IMR-90 (cell line): ENCODE results near the gene EFHC1. TPM values are rescaled to one million over a fixed set of nuclear protein-coding genes. Genes with fewer than 3 reads are reported as not detected.
A peak's percentile ranks its signal among the peaks of the same experiment; 100 is the strongest.

Experiments used
- ATAC-seq: fragments of 200-7000 bp; cut with Tn5 transposase; 2 replicates; pipeline ENCODE4 v1.9.1; 2020; ENCODE audit warnings: low read depth, mild to moderate bottlenecking, moderate library complexity
- BruUV-seq: library from RNA; stranded (reverse); fragments of 400-500 nt; replicated peaks from 2 replicates; lab custom pipeline; 2021; lab: Mats Ljungman, UMichigan
- CTCF ChIA-PET: fragments of 300-600 bp; formaldehyde crosslinking; extraction: SDS; loops from one replicate; lab custom pipeline; 2021; ENCODE audit warnings: antibody characterized with exemption; lab: Yijun Ruan, JAX
- POLR2A ChIA-PET: fragments of 300-600 bp; sonication (Branson Sonifier 250); formaldehyde crosslinking; loops from one replicate; lab custom pipeline; 2022; ENCODE audit warnings: antibody characterized with exemption; ENCODE audit not compliant: unreplicated experiment; lab: Charles Lee
- DNase-seq: peaks from one replicate; pipeline ENCODE4 v3.0.0; 2013
- H2AFZ ChIP-seq: replicated peaks from 2 replicates; pipeline ENCODE3; 2013; ENCODE audit warnings: low read length, mild to moderate bottlenecking; ENCODE audit not compliant: poor library complexity
- H2AK5ac ChIP-seq: 2 replicates; pipeline ENCODE4 v1.6.1; 2013; ENCODE audit warnings: low read depth, low read length, inconsistent platforms
- H2AK9ac ChIP-seq: replicated peaks from 2 replicates; pipeline ENCODE3; 2013; ENCODE audit warnings: mild to moderate bottlenecking, low read depth, low read length, moderate library complexity; ENCODE audit not compliant: poor library complexity
- H2BK120ac ChIP-seq: 2 replicates; pipeline ENCODE4 v1.6.1; 2013; ENCODE audit warnings: low read depth, low read length, inconsistent platforms
- H2BK15ac ChIP-seq: 3 replicates; pipeline ENCODE4 v1.6.1; 2013; ENCODE audit warnings: low read depth, low read length, inconsistent platforms
- H2BK20ac ChIP-seq: 2 replicates; pipeline ENCODE4 v1.6.1; 2013; ENCODE audit warnings: low read depth, mild to moderate bottlenecking, inconsistent platforms, low read length, moderate library complexity
- H2BK5ac ChIP-seq: 2 replicates; pipeline ENCODE4 v1.6.1; 2013; ENCODE audit warnings: mild to moderate bottlenecking, low read depth, low read length, inconsistent platforms; ENCODE audit not compliant: poor library complexity, severe bottlenecking
- H3K14ac ChIP-seq: replicated peaks from 2 replicates; pipeline ENCODE4 v1.6.1; 2013; ENCODE audit warnings: low read depth, low read length, inconsistent platforms
- H3K18ac ChIP-seq: 2 replicates; pipeline ENCODE4 v1.6.1; 2013; ENCODE audit warnings: low read depth, low read length, control low read depth
- H3K23ac ChIP-seq: 2 replicates; pipeline ENCODE4 v1.6.1; 2013; ENCODE audit warnings: low read depth, low read length, inconsistent platforms
- H3K27ac ChIP-seq: 2 replicates; pipeline ENCODE4 v1.5.1; 2013; ENCODE audit warnings: mild to moderate bottlenecking, control low read depth, low read length; ENCODE audit not compliant: insufficient read depth
- H3K27me3 ChIP-seq: 2 replicates; pipeline ENCODE4 v1.6.1; 2013; ENCODE audit warnings: low read length; ENCODE audit not compliant: control insufficient read depth, insufficient read depth
- H3K36me3 ChIP-seq: 2 replicates; pipeline ENCODE4 v1.6.1; 2013; ENCODE audit warnings: low read length, mixed read lengths; ENCODE audit not compliant: control insufficient read depth, insufficient read depth
- H3K4ac ChIP-seq: 2 replicates; pipeline ENCODE4 v1.6.1; 2013; ENCODE audit warnings: low read depth, low read length, inconsistent platforms
- H3K4me1 ChIP-seq: 2 replicates; pipeline ENCODE4 v1.6.1; 2013; ENCODE audit warnings: low read length, mixed read lengths; ENCODE audit not compliant: control insufficient read depth, insufficient read depth
- H3K4me2 ChIP-seq: 2 replicates; pipeline ENCODE4 v1.6.1; 2013; ENCODE audit warnings: low read depth, mild to moderate bottlenecking, control low read depth, low read length, moderate library complexity
- H3K4me3 ChIP-seq: 2 replicates; pipeline ENCODE4 v1.5.1; 2013; ENCODE audit warnings: low read depth, mild to moderate bottlenecking, control low read depth, low read length, moderate library complexity; ENCODE audit not compliant: insufficient read depth
- H3K56ac ChIP-seq: 2 replicates; pipeline ENCODE4 v1.6.1; 2013; ENCODE audit warnings: low read length, inconsistent platforms; ENCODE audit not compliant: insufficient read depth; ENCODE audit errors: extremely low read depth
- H3K79me1 ChIP-seq, 2 experiments: 2 replicates each; pipeline ENCODE4 v1.6.1; 2013; ENCODE audit warnings: low read length in 2 of 2, inconsistent platforms in 1 of 2, low read depth in 1 of 2
- H3K9ac ChIP-seq: 2 replicates; pipeline ENCODE4 v1.6.1; 2013; ENCODE audit warnings: low read depth, low read length, control low read depth
- H3K9me1 ChIP-seq: 2 replicates; pipeline ENCODE4 v1.6.1; 2013; ENCODE audit warnings: low read length, inconsistent platforms; ENCODE audit not compliant: insufficient read depth
- H3K9me3 ChIP-seq: 2 replicates; pipeline ENCODE4 v1.6.1; 2013; ENCODE audit warnings: low read length; ENCODE audit not compliant: control insufficient read depth, insufficient read depth
- H4K20me1 ChIP-seq: 2 replicates; pipeline ENCODE4 v1.6.1; 2013; ENCODE audit warnings: low read length, inconsistent platforms; ENCODE audit not compliant: insufficient read depth
- H4K5ac ChIP-seq: 2 replicates; pipeline ENCODE4 v1.6.1; 2013; ENCODE audit warnings: mild to moderate bottlenecking, low read depth, low read length, control low read depth
- H4K8ac ChIP-seq, 2 experiments: 2 replicates each; pipeline ENCODE4 v1.6.1; 2013; ENCODE audit warnings: low read depth in 2 of 2, low read length in 2 of 2, control low read depth in 1 of 2, inconsistent platforms in 1 of 2
- H4K91ac ChIP-seq: 2 replicates; pipeline ENCODE4 v1.6.1; 2013; ENCODE audit warnings: low read depth, low read length, inconsistent platforms; ENCODE audit not compliant: insufficient read depth
- CEBPB ChIP-seq: IDR thresholded peaks from 2 replicates; pipeline ENCODE4 v1.6.1; 2012; ENCODE audit warnings: low read depth, low read length, improper control_type of control experiment
- RCOR1 ChIP-seq: IDR thresholded peaks from 2 replicates; pipeline ENCODE4 v1.6.1; 2012; ENCODE audit warnings: mild to moderate bottlenecking, low read length, improper control_type of control experiment; ENCODE audit not compliant: insufficient replicate concordance
- WGBS, 2 experiments: methylation state at CpG; one replicate each; pipeline versions ENCODE4 v1.1.5 to v1.1.7; 2013; ENCODE audit warnings: missing lambda C conversion rate in 2 of 2; ENCODE audit not compliant: insufficient read length in 1 of 2; ENCODE audit errors: extremely low coverage in 2 of 2; 5-methylcytosine and 5-hydroxymethylcytosine counted together
- dilution Hi-C: fragments of 300-500 bp; cut with HindIII; formaldehyde crosslinking; loops from one replicate; pipeline ENCODE4 v1.14.3; 2018; ENCODE audit warnings: low sequenced_read_pairs; ENCODE audit not compliant: unreplicated experiment
- in situ Hi-C: fragments of 300-500 bp; cut with MboI; formaldehyde crosslinking; loops from 3 replicates; pipeline ENCODE4 v1.14.3; 2019; ENCODE audit warnings: low sequenced_read_pairs, inconsistent platforms, mixed read lengths
- intact Hi-C: fragments of 100-400 bp; cut with micrococcal nuclease; formaldehyde crosslinking; loops from 2 replicates; pipeline ENCODE4 v1.10.0; 2022
- polyA plus RNA-seq, 3 experiments: library from polyadenylated mRNA; depleted of rRNA; stranded (reverse); fragments of >200 nt; gene quantifications; 2 replicates each; pipeline ENCODE4 v1.2.3, GENCODE V29; 2012; ENCODE audit warnings: low replicate concordance in 1 of 3
- total RNA-seq: library from RNA; depleted of rRNA; stranded (reverse); fragments of >200 nt; gene quantifications from 2 replicates; pipeline ENCODE4 v1.2.3, GENCODE V29; 2012

The EFHC1 gene
- total and polyA plus RNA-seq, 2 of the 4 experiments (the other 2 are of a cell fraction): 14.0 to 23.0 TPM

DNA sequence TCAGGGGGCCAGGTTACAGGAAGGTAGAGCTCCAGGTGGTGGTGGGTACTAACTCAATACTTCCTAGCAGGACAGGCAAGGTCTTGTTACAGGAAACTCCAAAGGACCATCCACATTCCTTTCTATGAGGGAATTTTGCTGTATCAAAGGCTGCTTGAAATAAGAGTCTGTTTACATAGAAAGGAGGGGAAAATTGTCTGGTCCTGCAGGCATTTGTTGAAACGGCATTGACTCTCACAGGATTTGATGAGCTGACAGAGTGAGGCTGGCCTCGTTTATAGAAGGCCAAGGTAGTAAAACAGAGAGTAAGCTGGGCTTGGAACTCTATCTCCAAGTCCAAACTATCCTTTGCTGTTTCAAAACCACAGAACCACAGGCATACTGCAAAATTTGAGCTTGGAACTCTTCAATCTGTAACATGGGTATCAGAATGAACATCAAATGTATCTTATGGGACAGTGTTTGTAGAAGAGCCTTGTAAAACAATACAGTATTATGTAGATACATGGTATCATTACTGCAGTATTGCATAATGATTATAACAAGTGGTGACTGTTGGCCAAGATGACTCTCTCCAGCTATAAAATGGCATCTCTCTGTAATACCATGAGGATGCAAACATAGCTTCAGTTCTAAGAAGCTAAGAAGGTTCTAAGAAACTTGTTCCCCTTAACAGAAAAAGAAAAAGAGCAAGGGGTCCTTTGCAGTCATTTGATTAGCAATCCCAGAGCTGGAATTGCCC lies 95.2 kb downstream of the EFHC1 start:
- Histone ChIP-seq H4K5ac (peak overlapping the region; percentile 82), H3K9me1 (peaks cover 48% of the 10 kb centered on the region), H3K56ac (peak overlapping the region; percentile 65; the same call in 1 of the 2 replicates), H4K91ac (peak overlapping the region; percentile 81), H2BK120ac (peak overlapping the region; percentile 83), H4K20me1 (no peaks in the 10 kb centered on the region), H3K79me1 (peaks cover 43 to 82% of the 10 kb centered on the region in 2 experiments), H3K4me1 (peaks cover 54% of the 10 kb centered on the region), H3K9me3 (no peaks in the 10 kb centered on the region), H3K36me3 (peaks cover 39% of the 10 kb centered on the region), H2AK5ac (peak overlapping the region; percentile 74), H3K14ac (peak overlapping the region; percentile 59), H3K27ac (peak overlapping the region; percentile 78), H3K23ac (peak overlapping the region; percentile 73), H2BK15ac (peak overlapping the region; percentile 69; the same call in 2 of the 3 replicates), H2BK5ac (peak overlapping the region; percentile 82), H2AFZ (no peak overlapping the region), H3K18ac (peak overlapping the region; percentile 80), H2BK20ac (peak overlapping the region; percentile 72), H3K4me2 (no peak overlapping the region; the same call in 1 of the 2 replicates), H3K27me3 (no peaks in the 10 kb centered on the region), H2AK9ac (peak overlapping the region; percentile 56), H3K4ac (peak overlapping the region; percentile 90), H3K4me3 (no peak overlapping the region), H3K9ac (peak overlapping the region; percentile 21; the same call in 1 of the 2 replicates), H4K8ac (peak overlapping the region; percentile 63 to 70)
- TF ChIP-seq RCOR1 (no peak), CEBPB (peak; percentile 87)
- ChIA-PET CTCF (interaction anchor here (0.9 to 1.3 kb wide), 2 partner anchors 61 to 137 kb away, joined by 3 to 5 read pairs; partner anchors contain the start of gene TRAM2), POLR2A (no interaction called here)
- DNase-seq (peak; percentile 75), ATAC-seq (peak; percentile 7; the same call in 1 of the 2 replicates)
- no TSS peak for BruUV-seq
- WGBS, 2 experiments: no CpG with 5 or more reads among the region's 2 CpGs
- intact Hi-C loops (loop anchor here (2.0 to 5.0 kb wide), 2 partner anchors 51 to 93 kb away; partner anchors contain the start of gene EFHC1), in situ Hi-C loops (loop anchor here (10.0 kb wide), 1 partner anchor 129 kb away; no protein-coding TSS in a partner anchor), dilution Hi-C loops (no loop called here)
